ENCODE data around the gene PDLIM4. TPM values are rescaled to one million over a fixed set of nuclear protein-coding genes. Genes with fewer than 3 reads are reported as not detected.

Gene PDLIM4
- total RNA-seq, 4 donors from 2014 or later = 4.6 to 27.2 (median 18.5) TPM

DNA sequence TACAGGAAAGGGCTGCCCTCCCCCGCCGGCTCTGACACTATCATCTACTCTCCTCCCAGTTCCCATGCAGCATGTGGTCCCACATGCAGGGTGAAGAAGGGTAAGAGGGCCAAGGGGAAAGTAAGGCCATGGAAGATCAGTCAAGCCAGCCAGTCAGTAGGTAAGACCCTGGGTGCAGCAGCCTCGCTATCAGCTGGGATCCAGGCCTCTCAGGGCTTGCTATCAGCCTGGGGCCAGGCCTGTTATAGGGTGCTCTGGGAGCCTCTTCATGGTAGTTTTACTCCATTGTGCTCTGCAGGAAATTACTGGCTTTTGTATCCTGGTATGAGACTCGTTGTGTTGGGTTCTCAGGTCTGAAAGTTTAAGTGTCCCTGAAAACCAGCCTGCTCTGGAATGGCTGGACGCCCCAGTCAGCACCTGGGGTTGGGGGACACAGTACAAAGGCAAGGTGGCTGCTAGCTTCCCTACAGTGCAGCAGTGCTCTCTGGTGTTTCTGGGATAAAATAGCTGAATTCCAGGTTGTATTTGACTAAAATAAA, 58.1 kb downstream of the PDLIM4 start:
- Histone ChIP-seq H3K27ac (no peak overlapping the region), H3K27me3 (no peaks in the 10 kb centered on the region), H3K36me3 (peaks cover 0 to 25% (median 0%) of the 10 kb centered on the region in 3 donors), H3K9me3 (no peaks in the 10 kb centered on the region), H3K4me1 (no peaks in the 10 kb centered on the region), H3K4me3 (no peak overlapping the region)
- TF ChIP-seq, protein P1, sequence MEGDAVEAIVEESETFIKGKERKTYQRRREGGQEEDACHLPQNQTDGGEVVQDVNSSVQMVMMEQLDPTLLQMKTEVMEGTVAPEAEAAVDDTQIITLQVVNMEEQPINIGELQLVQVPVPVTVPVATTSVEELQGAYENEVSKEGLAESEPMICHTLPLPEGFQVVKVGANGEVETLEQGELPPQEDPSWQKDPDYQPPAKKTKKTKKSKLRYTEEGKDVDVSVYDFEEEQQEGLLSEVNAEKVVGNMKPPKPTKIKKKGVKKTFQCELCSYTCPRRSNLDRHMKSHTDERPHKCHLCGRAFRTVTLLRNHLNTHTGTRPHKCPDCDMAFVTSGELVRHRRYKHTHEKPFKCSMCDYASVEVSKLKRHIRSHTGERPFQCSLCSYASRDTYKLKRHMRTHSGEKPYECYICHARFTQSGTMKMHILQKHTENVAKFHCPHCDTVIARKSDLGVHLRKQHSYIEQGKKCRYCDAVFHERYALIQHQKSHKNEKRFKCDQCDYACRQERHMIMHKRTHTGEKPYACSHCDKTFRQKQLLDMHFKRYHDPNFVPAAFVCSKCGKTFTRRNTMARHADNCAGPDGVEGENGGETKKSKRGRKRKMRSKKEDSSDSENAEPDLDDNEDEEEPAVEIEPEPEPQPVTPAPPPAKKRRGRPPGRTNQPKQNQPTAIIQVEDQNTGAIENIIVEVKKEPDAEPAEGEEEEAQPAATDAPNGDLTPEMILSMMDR (IDR thresholded peaks at IDR 0.05) = no peak
- no peak for TF ChIP-seq POLR2A (IDR thresholded peaks at IDR 0.05)
- DNase-seq = no peak

DNA sequence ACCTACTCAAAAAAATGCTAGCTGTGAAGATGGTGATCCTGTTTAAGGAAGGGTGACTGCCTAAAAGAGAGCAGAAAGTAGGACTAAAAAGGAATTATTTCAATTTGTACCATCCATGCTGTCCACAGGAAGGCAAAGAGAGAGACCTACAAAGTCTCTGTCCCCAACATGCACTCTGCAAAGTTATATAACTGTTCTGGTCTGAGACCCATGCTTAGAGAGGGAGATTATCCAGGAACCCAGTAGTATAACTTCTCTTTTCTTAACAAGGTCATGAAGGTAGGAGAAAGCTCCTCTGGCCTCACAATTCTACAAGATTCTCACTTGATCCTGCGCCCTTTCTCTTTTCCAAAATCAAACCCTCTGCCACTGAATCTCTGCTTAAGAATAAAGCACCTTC, 62.5 kb downstream of the PDLIM4 start:
- Histone ChIP-seq H3K36me3 (peaks cover 0 to 18% (median 0%) of the 10 kb centered on the region in 3 donors), H3K9me3 (no peaks in the 10 kb centered on the region), H3K4me3 (no peak overlapping the region), H3K27me3 (no peaks in the 10 kb centered on the region), H3K4me1 (peaks cover 0 to 7% (median 0%) of the 10 kb centered on the region in 4 donors), H3K27ac (no peak overlapping the region)
- no peak for TF ChIP-seq POLR2A (IDR thresholded peaks at IDR 0.05)
- TF ChIP-seq, protein P1 (IDR thresholded peaks at IDR 0.05) = no peak
- no peak for DNase-seq

GRCh38 chr5:132321109-132321721, 63.7 kb downstream of the PDLIM4 start:
- peak overlapping the region in 2 of 4 donors; percentile 5 to 51 for H3K27ac ChIP-seq
- H3K27me3 ChIP-seq = no peaks in the 10 kb centered on the region
- peak in 1 of 3 donors; percentile 65 for DNase-seq

DNA sequence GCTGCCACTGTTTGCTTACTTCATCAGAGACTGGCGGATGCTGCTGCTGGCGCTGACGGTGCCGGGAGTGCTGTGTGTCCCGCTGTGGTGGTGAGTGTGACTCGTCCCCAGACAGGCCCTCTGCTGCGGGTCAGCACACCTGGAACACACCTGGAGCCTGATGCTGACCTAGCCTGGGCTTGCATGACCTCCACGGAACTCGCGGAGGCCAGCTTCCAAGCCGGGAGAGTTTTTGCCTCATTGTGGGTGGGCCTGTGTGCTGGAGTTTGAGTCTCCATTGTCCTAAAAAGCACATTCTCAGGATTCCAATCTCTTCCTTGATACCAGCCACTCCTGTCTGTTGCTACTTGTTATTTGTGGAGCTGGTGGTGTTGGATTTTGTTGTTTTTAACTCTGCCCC, 64.8 kb downstream of the PDLIM4 start:
- peaks cover 0 to 9% (median 0%) of the 10 kb centered on the region in 3 donors for H3K36me3 ChIP-seq
- TF ChIP-seq POLR2A (IDR thresholded peaks at IDR 0.05) = no peak
- TF ChIP-seq, protein P1 (IDR thresholded peaks at IDR 0.05) = no peak

More at GRCh38 chr5:132321109-132321721, 63.7 kb downstream of the PDLIM4 start:
- Histone ChIP-seq H3K4me1 (peaks cover 0 to 7% (median 0%) of the 10 kb centered on the region in 4 donors), H3K36me3 (peaks cover 0 to 9% (median 0%) of the 10 kb centered on the region in 3 donors), H3K9me3 (no peaks in the 10 kb centered on the region), H3K4me3 (no peak overlapping the region)
- TF ChIP-seq, protein P1 (IDR thresholded peaks at IDR 0.05) = peak in 3 of 6 experiments; percentile 42 to 54 (median 53)
- no peak for TF ChIP-seq POLR2A (IDR thresholded peaks at IDR 0.05)

More for the DNA sequence above, 64.8 kb downstream of the PDLIM4 start:
- no peak overlapping the region for H3K27ac ChIP-seq
- DNase-seq = no peak
- H3K4me1 ChIP-seq = peaks cover 0 to 7% (median 0%) of the 10 kb centered on the region in 4 donors
- H3K4me3 ChIP-seq = no peak overlapping the region
- no peaks in the 10 kb centered on the region for H3K27me3 ChIP-seq
- no peaks in the 10 kb centered on the region for H3K9me3 ChIP-seq

Other genes with a start within 250 kb of the PDLIM4 start
- gene ACSL6, start 246.0 kb upstream of the PDLIM4 start, total RNA-seq = 10 to 100 TPM in 1 of 4 donors, 1 to 10 TPM in 2, not detected in 1; 1.1 to 12.4 (median 7.4) TPM
- gene IL3, start 197.0 kb upstream of the PDLIM4 start, total RNA-seq = not detected
- gene CSF2, start 183.9 kb upstream of the PDLIM4 start, total RNA-seq = not detected
- gene P4HA2, start 29.8 kb upstream of the PDLIM4 start, total RNA-seq = 10 to 100 TPM; 21.5 to 81.4 (median 51.2) TPM
- gene SLC22A4, start 36.7 kb downstream of the PDLIM4 start, total RNA-seq = 10 to 100 TPM in 3 of 4 donors, not detected in 1; 25.5 to 56.6 (median 37.3) TPM
- 100 to 1,000 TPM in 2 of 4 donors, 10 to 100 TPM in 2; 25.6 to 152 (median 110) TPM for gene SLC22A5, start 112.0 kb downstream of the PDLIM4 start, total RNA-seq
- 100 to 1,000 TPM in 3 of 4 donors, 10 to 100 TPM in 1; 92.7 to 152 (median 122) TPM for gene IRF1, start 233.1 kb downstream of the PDLIM4 start, total RNA-seq

All from Peyer's patch (tissue), 4 donors.